Esophagus squamous epithelium (tissue), 5 donors: ENCODE measurements around the gene KNOP1. TPM values are rescaled to one million over a fixed set of nuclear protein-coding genes. Genes with fewer than 3 reads are reported as not detected.

Experiments used
- DNase-seq: peaks from one replicate; lab custom pipeline; 2025; lab: John Stamatoyannopoulos, UW
- H3K27ac ChIP-seq, 4 donors: fragments of 200-600 bp; sonication (generic); one replicate each; pipeline ENCODE4 v1.5.1; 2016 to 2019; ENCODE audit warnings: mild to moderate bottlenecking in 1 of 4
- H3K27me3 ChIP-seq, 4 donors: fragments of 200-600 bp; sonication (generic); 1 replicate in 3 of 4; 2 replicates in 1 of 4; pipeline versions ENCODE4 v1.5.1 to v1.6.0; 2017 to 2021; ENCODE audit warnings: antibody characterized with exemption in 1 of 4
- H3K36me3 ChIP-seq, 3 donors: fragments of 200-600 bp; sonication (generic); one replicate each; pipeline ENCODE4 v1.5.1; 2016 to 2019
- H3K4me1 ChIP-seq, 3 donors: fragments of 200-600 bp; sonication (generic); one replicate each; pipeline ENCODE4 v1.5.1; 2017 to 2019
- H3K4me3 ChIP-seq, 4 donors: fragments of 200-600 bp; sonication (generic); 1 replicate in 3 of 4; 2 replicates in 1 of 4; pipeline ENCODE4 v1.5.1; 2016 to 2019; ENCODE audit warnings: mild to moderate bottlenecking in 2 of 4, moderate library complexity in 1 of 4
- H3K9me3 ChIP-seq, 3 donors: fragments of 200-600 bp; sonication (generic); one replicate each; pipeline ENCODE4 v1.5.1; 2016 to 2019
- POLR2A ChIP-seq, 4 donors: fragments of 450-650 bp; IDR thresholded peaks; one replicate each; pipeline ENCODE4 v1.6.1; 2017; ENCODE audit warnings: antibody characterized with exemption in 4 of 4, mild to moderate bottlenecking in 4 of 4, moderate library complexity in 3 of 4
- WGBS, 2 donors: methylation state at CpG; one replicate each; pipeline ENCODE4 v1.1.5; 2018; 5-methylcytosine and 5-hydroxymethylcytosine counted together
- intact Hi-C: fragments of 100-400 bp; cut with DNase I; formaldehyde crosslinking; loops from one replicate; pipeline ENCODE4 v1.15.0; 2022
- total RNA-seq, 4 donors: library from RNA; depleted of rRNA; stranded (reverse); fragments of >200 nt; gene quantifications; one replicate each; pipeline ENCODE4 v1.1.0, GENCODE V29; 2016
- TF ChIP-seq, protein P1 (sequence below), 6 experiments: fragments of 450-650 bp in 4 of 6; fragments of 200-600 bp in 2 of 6; sonication (generic) in 2 of 6; IDR thresholded peaks; one replicate each; pipeline ENCODE4 v1.5.1; 2016 to 2019; ENCODE audit warnings: antibody characterized with exemption in 6 of 6, mild to moderate bottlenecking in 4 of 6, moderate library complexity in 4 of 6
- donor health status: DM: yes; HTN: yes; CAD: no.

Gene KNOP1
- total RNA-seq, 4 donors from 2014 or later = 9.0 to 14.3 (median 11.7) TPM

DNA sequence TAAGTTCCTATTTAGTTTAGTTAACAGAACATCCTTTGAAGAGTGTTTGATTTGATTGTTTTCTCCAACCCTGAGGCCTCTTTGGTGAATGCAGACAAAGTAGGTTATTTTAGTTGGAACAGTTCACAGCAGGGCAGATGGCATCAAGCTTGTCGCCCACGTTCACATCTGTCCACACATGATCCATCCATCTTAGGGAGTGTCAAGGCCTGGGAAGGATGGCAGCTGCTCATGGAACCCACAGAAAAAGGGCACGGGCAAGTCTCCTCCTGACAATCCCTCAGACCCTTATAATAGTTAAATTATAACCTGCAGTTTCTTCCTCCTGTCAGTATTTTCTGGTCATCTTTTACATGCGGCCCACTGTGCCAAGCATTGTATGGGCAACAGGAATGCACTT, 60.2 kb downstream of the KNOP1 start:
- H3K27ac ChIP-seq = no peak overlapping the region
- WGBS, 2 donors = 75 to 91% methylated on average over 4 of the region's 4 CpGs

DNA sequence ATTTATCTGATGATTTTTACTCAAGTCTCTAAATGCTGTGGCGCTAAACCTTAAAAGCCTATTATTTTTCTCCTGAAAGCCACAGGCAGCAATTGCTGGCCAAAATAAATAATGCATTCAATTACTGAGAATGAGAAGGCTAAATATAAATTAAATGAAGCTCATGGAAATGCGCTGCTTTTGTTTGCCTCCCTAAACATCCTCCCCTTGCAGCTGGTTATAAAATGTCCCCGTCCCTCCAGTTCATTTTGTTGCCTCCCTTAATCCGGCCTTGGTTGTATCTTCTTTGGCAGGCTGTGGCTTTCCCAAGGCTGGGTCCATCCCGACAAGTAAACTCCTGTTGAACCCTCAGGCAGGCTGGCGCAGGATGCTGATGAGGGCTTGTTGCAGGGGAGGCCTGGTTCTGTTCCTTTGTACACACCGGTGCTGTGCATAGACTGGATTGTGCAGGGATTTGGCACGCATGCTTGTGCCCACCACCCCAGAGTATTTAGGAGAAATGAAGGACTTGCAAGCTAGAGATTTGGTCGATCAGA, 62.7 kb downstream of the KNOP1 start:
- no peaks in the 10 kb centered on the region for H3K4me1 ChIP-seq

More for the DNA sequence above, 60.2 kb downstream of the KNOP1 start:
- H3K36me3 ChIP-seq = peaks cover 0 to 85% (median 11%) of the 10 kb centered on the region in 3 donors
- no peaks in the 10 kb centered on the region for H3K4me1 ChIP-seq
- intact Hi-C loops = no loop called here
- no peak for DNase-seq
- no peaks in the 10 kb centered on the region for H3K9me3 ChIP-seq
- no peaks in the 10 kb centered on the region for H3K27me3 ChIP-seq
- no peak overlapping the region for H3K4me3 ChIP-seq
- TF ChIP-seq, protein P1, sequence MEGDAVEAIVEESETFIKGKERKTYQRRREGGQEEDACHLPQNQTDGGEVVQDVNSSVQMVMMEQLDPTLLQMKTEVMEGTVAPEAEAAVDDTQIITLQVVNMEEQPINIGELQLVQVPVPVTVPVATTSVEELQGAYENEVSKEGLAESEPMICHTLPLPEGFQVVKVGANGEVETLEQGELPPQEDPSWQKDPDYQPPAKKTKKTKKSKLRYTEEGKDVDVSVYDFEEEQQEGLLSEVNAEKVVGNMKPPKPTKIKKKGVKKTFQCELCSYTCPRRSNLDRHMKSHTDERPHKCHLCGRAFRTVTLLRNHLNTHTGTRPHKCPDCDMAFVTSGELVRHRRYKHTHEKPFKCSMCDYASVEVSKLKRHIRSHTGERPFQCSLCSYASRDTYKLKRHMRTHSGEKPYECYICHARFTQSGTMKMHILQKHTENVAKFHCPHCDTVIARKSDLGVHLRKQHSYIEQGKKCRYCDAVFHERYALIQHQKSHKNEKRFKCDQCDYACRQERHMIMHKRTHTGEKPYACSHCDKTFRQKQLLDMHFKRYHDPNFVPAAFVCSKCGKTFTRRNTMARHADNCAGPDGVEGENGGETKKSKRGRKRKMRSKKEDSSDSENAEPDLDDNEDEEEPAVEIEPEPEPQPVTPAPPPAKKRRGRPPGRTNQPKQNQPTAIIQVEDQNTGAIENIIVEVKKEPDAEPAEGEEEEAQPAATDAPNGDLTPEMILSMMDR (IDR thresholded peaks at IDR 0.05) = no peak
- no peak for TF ChIP-seq POLR2A (IDR thresholded peaks at IDR 0.05)

DNA sequence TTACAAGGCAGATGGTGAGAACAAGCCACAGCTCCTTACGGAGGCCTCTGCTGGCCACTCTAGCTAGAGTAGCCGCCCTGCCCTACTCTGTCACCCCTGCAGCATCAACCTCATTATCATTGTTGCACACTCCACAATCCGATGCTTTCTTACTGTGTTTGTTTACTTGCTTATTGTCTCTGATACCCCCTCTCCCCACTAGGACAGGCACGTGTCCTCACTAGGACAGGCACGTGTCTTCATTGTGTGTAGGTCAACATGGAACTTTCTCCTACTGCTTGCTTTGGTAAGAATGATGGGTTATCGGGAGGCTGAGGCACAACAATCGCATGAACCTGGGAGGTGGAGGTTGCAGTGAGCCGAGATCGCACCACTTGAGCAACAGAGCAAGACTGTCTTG, 63.9 kb downstream of the KNOP1 start:
- Histone ChIP-seq H3K27ac (no peak overlapping the region), H3K4me1 (no peaks in the 10 kb centered on the region), H3K9me3 (no peaks in the 10 kb centered on the region), H3K4me3 (no peak overlapping the region), H3K36me3 (peaks cover 0 to 91% (median 14%) of the 10 kb centered on the region in 3 donors), H3K27me3 (no peaks in the 10 kb centered on the region)
- no peak for DNase-seq
- intact Hi-C loops = no loop called here
- WGBS, 2 donors = 90 to 91% methylated on average over 5 to 9 of the region's 9 CpGs
- TF ChIP-seq POLR2A (IDR thresholded peaks at IDR 0.05) = no peak
- TF ChIP-seq, protein P1 (IDR thresholded peaks at IDR 0.05) = no peak

More for the DNA sequence above, 62.7 kb downstream of the KNOP1 start:
- Histone ChIP-seq H3K27me3 (no peaks in the 10 kb centered on the region), H3K36me3 (peaks cover 0 to 91% (median 14%) of the 10 kb centered on the region in 3 donors), H3K9me3 (no peaks in the 10 kb centered on the region), H3K4me3 (no peak overlapping the region), H3K27ac (no peak overlapping the region)
- WGBS, 2 donors = 71 to 83% methylated on average over 9 of the region's 9 CpGs
- DNase-seq = no peak
- intact Hi-C loops = no loop called here
- TF ChIP-seq, protein P1 (IDR thresholded peaks at IDR 0.05) = no peak
- TF ChIP-seq POLR2A (IDR thresholded peaks at IDR 0.05) = no peak

Other genes starting within 250 kb of the KNOP1 start
- gene GDE1, start 196.1 kb downstream of the KNOP1 start, total RNA-seq = 10 to 100 TPM; 36.3 to 66.4 (median 41.2) TPM
- 10 to 100 TPM in 1 of 4 donors, 1 to 10 TPM in 3; 6.4 to 13.7 (median 7.4) TPM for gene CCP110, start 194.3 kb downstream of the KNOP1 start, total RNA-seq
- 10 to 100 TPM; 20.8 to 32.9 (median 23.9) TPM for gene VPS35L, start 162.5 kb downstream of the KNOP1 start, total RNA-seq
- gene IQCK, start within 50 bp of the KNOP1 start, total RNA-seq = 1 to 10 TPM; 2.2 to 9.3 (median 6.1) TPM
- 10 to 100 TPM in 2 of 4 donors, 1 to 10 TPM in 2; 1.9 to 26.1 (median 8.4) TPM for gene GPRC5B, start 166.6 kb upstream of the KNOP1 start, total RNA-seq